Stimulated activated CD8-positive, alpha-beta memory T cell treated with anti-CD3 and anti-CD28 coated beads, Interleukin-4, amount 100 ng/mL, for 1 hour (primary cell): ENCODE results near the gene DDX27.
"Not testable (repeated sequence)": the region's sequence is repeated elsewhere in the genome, so short reads cannot be mapped to it uniquely, and the experiment has no call there.

Source experiments
- DNase-seq, 2 donors: peaks; one replicate each; pipeline ENCODE4 v3.0.0-alpha.2; 2020; ENCODE audit warnings: low read depth in 2 of 2, low spot score in 1 of 2

The DDX27 gene

DNA sequence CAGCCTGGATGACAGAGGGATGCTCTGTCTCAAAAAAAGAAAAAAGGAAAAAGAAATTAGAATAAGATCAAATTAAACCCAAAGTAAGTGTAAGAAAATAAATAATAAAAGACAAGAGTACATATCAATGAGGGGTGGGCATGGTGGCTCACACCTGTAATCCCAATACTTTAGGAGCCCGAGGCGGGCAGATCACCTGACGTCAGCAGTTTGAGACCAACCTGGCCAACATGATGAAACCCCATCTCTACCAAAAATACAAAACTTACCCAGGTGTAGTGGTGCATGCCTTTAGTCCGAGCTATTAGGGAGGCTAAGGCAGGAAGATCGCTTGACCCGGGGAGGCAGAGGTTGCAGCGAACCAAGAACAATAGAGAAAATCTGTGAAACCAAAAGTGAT lies 16.2 kb upstream of the DDX27 start:
- DNase-seq, result no peak

- no peak for DNase-seq
Observed at GRCh38 chr20:49203746-49204145, 15.5 kb upstream of the DDX27 start.

DNA sequence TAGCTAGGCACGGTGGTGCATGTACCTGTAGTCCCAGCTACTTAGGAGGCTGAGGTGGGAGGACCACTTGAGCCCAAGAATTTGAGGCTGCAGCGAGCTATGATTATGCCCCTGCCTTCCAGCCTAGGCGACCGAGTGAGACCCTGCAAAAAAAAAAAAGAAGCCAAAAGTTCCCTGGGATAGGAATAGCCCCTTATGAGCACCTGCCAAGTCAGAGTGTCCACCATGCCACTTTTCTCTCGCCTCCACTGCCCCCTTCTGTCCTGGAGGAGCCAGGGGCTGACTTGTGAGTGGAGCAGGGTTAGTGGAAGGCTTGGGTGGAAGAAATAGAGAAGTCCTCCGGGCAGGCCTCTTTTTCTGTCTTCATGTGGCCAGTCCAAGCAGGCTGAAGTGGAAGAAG lies 12.1 kb upstream of the DDX27 start:
- no peak for DNase-seq

DNA sequence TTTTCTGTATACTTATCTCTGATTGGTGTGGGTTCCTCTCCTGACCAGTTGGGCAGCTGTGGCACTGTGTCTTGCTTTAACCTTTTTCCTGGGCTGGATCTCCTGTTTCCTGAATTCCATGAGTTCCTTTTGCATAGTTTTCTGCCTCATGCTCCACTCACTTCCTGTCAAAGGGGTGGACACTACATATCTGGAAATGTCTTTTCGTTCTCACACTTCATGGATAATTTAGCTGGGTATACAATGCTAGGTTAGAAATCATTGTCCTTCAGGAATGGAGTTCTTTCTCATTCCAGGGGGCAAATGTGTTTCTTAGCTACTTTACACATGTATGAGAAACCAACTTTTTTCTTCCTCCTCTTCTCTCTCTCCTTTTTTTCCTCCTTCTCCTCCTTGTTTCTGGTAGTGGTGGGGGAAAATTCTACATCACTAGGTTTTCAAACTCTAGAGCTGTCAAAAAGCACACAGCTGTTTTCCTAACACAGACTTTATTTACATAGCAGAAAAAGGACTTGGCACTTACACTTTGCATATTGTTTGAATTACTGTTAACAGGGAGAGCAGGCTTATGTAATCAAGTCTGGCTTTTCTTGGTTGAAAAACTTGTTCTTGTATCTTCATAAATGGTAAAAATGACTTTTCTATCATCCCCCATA lies 9.0 kb upstream of the DDX27 start:
- no peak for DNase-seq

DNA sequence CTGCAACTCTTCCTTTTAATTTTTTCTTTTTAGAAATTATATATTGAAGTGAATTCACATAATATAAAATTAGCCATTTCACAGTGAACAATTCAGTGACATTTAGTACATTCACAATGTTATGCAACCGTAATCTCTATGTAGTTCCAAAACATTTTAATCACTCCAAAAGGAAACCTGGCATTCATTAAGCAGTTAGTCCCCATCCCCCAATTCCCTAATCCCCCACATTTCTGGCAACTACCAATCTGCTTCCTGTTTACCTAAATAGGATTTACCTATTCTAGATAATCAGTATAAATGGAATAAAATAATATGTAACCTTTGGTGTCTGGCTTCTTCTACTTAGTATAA lies 8.5 kb upstream of the DDX27 start:
- no peak for DNase-seq

DNA sequence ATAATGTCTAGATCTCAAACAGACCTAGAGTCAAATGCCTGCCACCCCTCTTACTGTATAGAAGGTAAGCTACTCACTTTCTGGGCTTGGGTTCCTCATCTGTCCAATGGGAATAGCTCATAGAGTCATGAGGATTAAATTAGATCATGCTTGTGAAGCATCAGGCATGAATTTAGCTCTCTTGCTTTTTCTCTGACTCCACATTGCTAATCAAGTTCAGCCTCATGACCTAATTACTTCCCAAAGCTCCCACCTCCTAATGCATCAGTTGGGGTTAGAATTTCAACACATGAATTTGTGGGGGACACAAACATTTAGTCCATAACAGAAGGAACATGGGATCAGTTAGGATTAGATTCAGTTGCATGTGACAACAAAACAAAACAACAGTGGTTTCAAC lies 4.6 kb upstream of the DDX27 start:
- no peak for DNase-seq

DNA sequence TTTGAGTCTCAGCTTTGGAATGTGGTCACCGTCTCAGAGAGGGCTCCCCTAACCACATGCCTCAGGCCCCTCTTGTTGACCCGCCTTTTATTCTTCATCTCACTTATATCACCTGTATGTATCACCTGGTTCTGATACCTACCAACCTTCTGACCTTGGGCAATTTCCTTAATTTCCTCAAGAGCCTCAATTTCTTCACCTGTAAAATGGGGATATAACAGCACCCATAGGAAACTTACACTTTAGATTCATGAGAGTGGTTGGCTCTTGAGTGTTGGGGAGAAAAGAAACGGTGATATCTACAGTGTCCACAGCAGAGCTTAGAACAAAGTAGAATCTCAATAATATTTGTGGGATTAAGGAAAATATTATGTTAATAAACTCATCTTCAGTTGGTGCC lies 4.0 kb upstream of the DDX27 start:
- DNase-seq, result no peak

GRCh38 chr20:49216991-49217578 lies 2.1 kb upstream of the DDX27 start:
- peak; percentile 90 to 95 for DNase-seq

GRCh38 chr20:49218739-49219090 lies 501 bp upstream of the DDX27 start:
- not testable (repeated sequence) for DNase-seq

DNA sequence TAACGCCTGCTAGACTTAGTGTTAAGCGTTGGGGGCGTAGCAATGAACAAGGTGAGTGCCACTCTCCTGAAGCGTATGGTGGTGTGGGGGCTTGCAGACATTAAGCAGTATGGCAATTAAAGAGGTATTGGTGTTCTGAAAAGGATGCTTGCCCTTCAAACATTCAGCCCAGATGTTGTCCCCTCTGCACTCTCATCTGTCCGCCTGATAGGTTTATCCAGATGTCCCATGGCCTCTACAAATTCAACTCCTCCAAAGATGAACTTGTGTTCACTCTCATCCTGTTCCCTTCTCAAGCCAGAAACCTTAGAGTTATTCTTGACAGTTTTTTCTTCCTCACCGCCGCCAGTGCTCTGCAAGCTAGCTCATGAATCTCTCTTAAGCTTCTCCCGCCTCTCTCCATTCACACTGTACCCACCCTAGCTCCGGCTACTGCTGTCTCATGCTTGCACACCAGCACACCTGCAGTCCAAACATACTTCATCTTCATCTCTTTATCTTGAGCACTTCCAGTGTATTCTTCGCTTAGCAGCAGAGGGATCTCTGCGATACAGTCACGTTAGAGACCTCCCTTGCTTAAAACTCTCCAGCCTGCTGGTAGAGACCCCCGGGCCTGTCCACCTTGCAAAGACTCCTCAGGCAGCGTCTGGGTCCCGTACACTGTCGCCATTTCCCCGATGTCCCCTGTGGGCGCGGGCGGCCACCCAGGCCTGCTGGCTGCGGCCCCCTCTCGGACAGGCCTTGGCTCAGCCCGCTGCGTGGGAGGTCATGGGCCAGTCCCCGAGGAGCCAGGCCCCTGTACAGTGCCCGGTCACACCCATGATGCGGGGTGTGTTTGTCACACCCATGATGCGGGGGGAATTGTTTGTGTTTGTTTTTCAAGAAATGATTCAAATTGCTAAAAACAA lies 962 bp downstream of the DDX27 start:
- DNase-seq, result no peak

- DNase-seq, result no peak
Observed at GRCh38 chr20:49225896-49226295, 6.7 kb downstream of the DDX27 start.

DNA sequence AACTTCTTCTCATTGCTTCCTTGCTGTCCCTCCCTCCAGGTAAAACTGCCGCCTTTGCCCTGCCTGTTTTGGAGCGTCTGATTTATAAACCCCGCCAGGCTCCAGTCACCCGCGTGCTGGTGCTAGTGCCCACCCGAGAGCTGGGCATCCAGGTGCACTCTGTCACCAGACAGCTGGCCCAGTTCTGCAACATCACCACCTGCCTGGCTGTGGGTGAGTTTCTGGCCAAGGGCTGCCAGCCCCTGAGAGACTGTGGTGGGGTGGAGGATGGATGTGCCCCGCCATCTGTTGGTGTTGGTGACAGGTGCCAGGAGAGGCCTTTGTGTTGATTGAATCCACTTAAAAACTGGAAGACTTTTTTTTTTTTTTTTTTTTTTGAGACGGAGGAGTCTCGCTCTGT lies 9.5 kb downstream of the DDX27 start:
- no peak for DNase-seq

DNA sequence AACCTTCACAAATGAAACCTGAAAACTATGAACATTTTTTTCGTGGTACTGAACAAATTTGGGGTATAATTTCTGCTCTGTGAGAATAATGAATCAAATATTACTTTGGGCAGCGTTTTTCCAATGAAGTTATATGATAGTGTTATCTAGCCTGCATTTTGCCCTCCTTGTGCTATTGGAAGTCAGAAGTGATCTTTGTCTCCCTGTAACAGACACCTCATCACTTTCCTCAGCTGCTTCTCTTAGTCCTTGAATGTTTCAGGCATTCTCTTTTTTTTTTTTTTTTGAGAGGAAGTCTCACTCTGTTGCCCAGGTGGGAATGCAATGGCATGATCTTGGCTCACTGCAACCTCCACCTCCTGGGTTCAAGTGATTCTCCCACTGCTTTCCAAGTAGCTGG lies 10.2 kb downstream of the DDX27 start:
- DNase-seq, result no peak

GRCh38 chr20:49230021-49230420 lies 10.8 kb downstream of the DDX27 start:
- no peak for DNase-seq

GRCh38 chr20:49230561-49231133 lies 11.4 kb downstream of the DDX27 start:
- no peak for DNase-seq

DNA sequence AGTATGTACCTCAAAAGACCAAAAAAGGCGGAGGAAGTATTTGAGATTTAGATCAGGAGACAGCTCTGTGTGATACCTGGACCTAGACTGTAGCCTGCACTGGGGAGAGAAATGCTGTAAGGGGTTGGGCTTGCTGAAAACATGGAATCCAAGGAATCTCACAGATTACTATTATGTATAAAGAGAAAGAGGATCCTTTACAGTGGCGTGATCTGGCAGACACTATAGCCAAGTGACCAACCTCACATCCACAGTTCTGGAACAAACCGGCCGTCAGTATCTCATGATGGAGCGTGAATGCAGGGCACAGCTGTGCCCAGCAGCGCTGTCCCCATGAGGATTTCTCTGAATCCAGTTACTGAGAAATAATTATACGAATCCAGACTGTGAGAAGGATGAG lies 12.3 kb downstream of the DDX27 start:
- DNase-seq, result no peak

DNA sequence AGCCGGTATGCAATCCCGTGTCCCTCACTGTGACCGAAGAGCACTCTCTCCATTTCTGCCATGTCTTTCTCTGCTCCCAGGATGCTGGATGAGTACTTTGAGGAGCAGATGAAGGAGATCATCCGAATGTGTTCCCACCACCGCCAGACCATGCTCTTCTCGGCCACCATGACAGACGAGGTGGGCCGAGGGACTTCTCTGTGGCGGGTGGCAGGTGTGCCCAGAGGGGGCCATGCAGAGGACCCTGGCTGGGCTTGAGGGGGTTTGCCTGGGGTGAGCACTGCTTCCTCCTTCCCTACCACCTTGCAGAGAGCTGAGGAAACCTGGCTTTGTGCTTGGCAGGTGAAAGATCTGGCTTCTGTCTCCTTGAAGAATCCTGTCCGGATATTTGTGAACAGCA lies 14.0 kb downstream of the DDX27 start:
- no peak for DNase-seq

DNA sequence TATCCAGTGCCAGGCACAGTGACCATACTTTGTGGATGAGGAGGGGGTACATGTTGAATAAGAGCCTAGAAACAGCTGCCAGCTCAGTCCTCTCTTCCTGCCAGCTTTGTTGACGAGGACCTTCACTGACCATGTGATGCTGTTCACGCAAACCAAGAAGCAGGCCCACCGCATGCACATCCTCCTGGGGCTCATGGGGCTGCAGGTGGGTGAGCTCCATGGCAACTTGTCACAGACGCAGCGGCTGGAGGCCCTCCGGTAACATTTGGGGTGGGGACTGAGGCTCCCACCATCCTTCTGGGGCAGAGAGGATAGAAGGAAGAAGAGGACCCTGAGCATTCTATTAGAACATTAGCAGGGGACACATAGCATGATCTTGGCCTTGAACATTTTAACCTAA lies 15.6 kb downstream of the DDX27 start:
- no peak for DNase-seq

DNA sequence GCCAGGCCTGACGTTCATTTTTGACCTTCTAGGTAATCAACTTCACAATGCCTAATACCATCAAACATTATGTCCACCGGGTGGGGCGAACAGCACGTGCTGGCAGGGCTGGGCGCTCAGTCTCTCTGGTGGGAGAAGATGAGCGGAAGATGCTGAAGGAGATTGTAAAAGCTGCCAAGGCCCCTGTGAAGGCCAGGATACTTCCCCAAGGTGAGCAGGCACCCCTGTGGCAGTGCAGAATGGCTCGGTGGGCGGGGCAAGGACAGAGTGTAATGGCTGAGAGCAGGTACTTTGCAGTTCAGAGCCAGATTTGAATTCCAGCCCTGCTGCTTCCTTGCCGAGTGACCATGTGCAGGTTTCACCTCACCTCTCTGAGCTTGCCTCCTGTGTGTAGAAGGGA lies 17.1 kb downstream of the DDX27 start:
- no peak for DNase-seq

GRCh38 chr20:49237531-49237930 lies 18.3 kb downstream of the DDX27 start:
- no peak for DNase-seq

DNA sequence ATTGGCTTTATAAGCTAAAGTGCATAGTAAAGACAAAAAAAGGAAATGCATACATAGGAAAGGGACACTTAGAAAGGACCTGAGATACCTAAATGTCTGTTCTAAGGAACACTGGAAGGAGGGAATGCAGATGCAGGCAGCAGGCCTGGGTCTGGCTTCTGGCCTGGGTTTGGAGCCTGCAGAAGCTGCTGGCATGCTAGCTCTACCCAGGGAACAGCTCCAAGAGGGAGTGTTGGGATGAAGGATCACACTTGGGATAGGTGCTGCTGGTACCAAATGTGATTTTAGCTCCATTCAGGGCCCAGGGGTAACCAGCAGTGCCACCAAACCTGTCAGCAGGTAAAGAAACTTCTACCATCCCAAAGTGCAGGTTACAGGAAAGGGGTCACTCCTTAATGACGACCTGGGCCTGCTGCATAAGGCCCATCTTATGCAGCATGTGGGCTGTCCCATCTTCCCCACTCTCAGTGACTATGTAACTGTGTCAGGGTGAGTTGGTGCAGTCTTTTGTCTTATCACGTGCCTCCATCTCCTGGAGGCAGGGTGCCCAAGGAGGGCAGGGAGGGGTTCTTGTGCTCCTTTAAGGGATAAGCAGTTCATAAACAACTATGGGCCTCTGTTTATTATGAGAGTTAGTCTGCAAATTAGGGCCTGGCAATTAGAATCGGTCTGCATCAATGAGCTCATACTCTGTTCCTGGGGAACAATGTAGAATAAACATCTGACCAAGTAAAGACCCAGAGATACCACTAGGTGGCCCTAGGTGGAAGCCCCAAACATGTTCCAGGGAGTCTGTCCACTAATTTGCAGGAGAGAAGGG lies 26.9 kb downstream of the DDX27 start:
- no peak for DNase-seq
